ENCODE measurements around the gene MOB3B.

The MOB3B gene

GRCh38 chr9:27337833-27338526 is 191.6 kb downstream of the MOB3B start:
- DNase-seq (ENCODE audit: low spot score) = no peak

GRCh38 chr9:27337236-27337635 is 192.4 kb downstream of the MOB3B start:
- no peak for DNase-seq (ENCODE audit: low spot score)

- DNase-seq (ENCODE audit: low spot score) = no peak
Measured at GRCh38 chr9:27336829-27337228, 192.8 kb downstream of the MOB3B start.

GRCh38 chr9:27336126-27336525 is 193.5 kb downstream of the MOB3B start:
- no peak for DNase-seq (ENCODE audit: low spot score)

GRCh38 chr9:27335075-27335474 is 194.5 kb downstream of the MOB3B start:
- DNase-seq (ENCODE audit: low spot score) = no peak

GRCh38 chr9:27333241-27334052 is 196.2 kb downstream of the MOB3B start:
- peak; percentile 53 for DNase-seq (ENCODE audit: low spot score)

GRCh38 chr9:27331393-27331792 is 198.2 kb downstream of the MOB3B start:
- DNase-seq (ENCODE audit: low spot score) = no peak

GRCh38 chr9:27329291-27329690 is 200.3 kb downstream of the MOB3B start:
- DNase-seq (ENCODE audit: low spot score) = no peak

- DNase-seq (ENCODE audit: low spot score) = no peak
Measured at GRCh38 chr9:27328483-27328882, 201.1 kb downstream of the MOB3B start.

GRCh38 chr9:27311184-27311583 is 218.4 kb downstream of the MOB3B start:
- DNase-seq (ENCODE audit: low spot score) = no peak

GRCh38 chr9:27310582-27310981 is 219.0 kb downstream of the MOB3B start:
- DNase-seq (ENCODE audit: low spot score) = no peak

GRCh38 chr9:27308691-27309390 is 220.8 kb downstream of the MOB3B start:
- no peak for DNase-seq (ENCODE audit: low spot score)

- no peak for DNase-seq (ENCODE audit: low spot score)
Measured at GRCh38 chr9:27304521-27304920, 225.1 kb downstream of the MOB3B start.

GRCh38 chr9:27303219-27303618 is 226.4 kb downstream of the MOB3B start:
- DNase-seq (ENCODE audit: low spot score) = no peak

GRCh38 chr9:27297050-27297449 is 232.6 kb downstream of the MOB3B start, which contains the start of gene EQTN:
Gene EQTN, minus strand, starts transcription at chr9:27297150. Its CDS starts 95 bp downstream, at chr9:27297055.
- no peak for DNase-seq (ENCODE audit: low spot score)

- no peak for DNase-seq (ENCODE audit: low spot score)
Measured at GRCh38 chr9:27293996-27294395, 235.6 kb downstream of the MOB3B start.

- no peak for DNase-seq (ENCODE audit: low spot score)
Measured at GRCh38 chr9:27292659-27293405, 236.8 kb downstream of the MOB3B start.

- no peak for DNase-seq (ENCODE audit: low spot score)
Measured at GRCh38 chr9:27291292-27291691, 238.3 kb downstream of the MOB3B start.

- no peak for DNase-seq (ENCODE audit: low spot score)
Measured at GRCh38 chr9:27282269-27282668, 247.3 kb downstream of the MOB3B start.

- DNase-seq (ENCODE audit: low spot score) = no peak
Measured at GRCh38 chr9:27280860-27281259, 248.8 kb downstream of the MOB3B start.

GRCh38 chr9:27280249-27280648 is 249.4 kb downstream of the MOB3B start:
- DNase-seq (ENCODE audit: low spot score) = no peak

GRCh38 chr9:27279611-27280010 is 250.0 kb downstream of the MOB3B start:
- DNase-seq (ENCODE audit: low spot score) = no peak

All from kidney capillary endothelial cell (primary cell).